ENCODE measurements around the gene GPR173.

The GPR173 gene

GRCh38 chrX:53005327-53005726, 43.3 kb upstream of the GPR173 start:
- no peak for TF ChIP-seq CTCF (IDR thresholded peaks at IDR 0.05; ENCODE audit: extremely low read depth, insufficient read depth, missing control alignments)
- no peak for DNase-seq (ENCODE audit: low spot score)
- in situ Hi-C loops (cut with MboI; ENCODE audit: low pct_unique_long_range_greater_than_20kb, low sequenced_read_pairs, unreplicated experiment), result no loop called here

- DNase-seq (ENCODE audit: low spot score), result no peak
- TF ChIP-seq CTCF (IDR thresholded peaks at IDR 0.05; ENCODE audit: extremely low read depth, insufficient read depth, missing control alignments), result no peak
- in situ Hi-C loops (cut with MboI; ENCODE audit: low pct_unique_long_range_greater_than_20kb, low sequenced_read_pairs, unreplicated experiment), result no loop called here
Measured at GRCh38 chrX:53009032-53009431, 39.6 kb upstream of the GPR173 start.

GRCh38 chrX:53013291-53013690, 35.3 kb upstream of the GPR173 start:
- DNase-seq (ENCODE audit: low spot score), result no peak
- TF ChIP-seq CTCF (IDR thresholded peaks at IDR 0.05; ENCODE audit: extremely low read depth, insufficient read depth, missing control alignments), result no peak
- in situ Hi-C loops (cut with MboI; ENCODE audit: low pct_unique_long_range_greater_than_20kb, low sequenced_read_pairs, unreplicated experiment), result no loop called here

GRCh38 chrX:53018627-53019026, 30.0 kb upstream of the GPR173 start:
- in situ Hi-C loops (cut with MboI; ENCODE audit: low pct_unique_long_range_greater_than_20kb, low sequenced_read_pairs, unreplicated experiment), result no loop called here
- TF ChIP-seq CTCF (IDR thresholded peaks at IDR 0.05; ENCODE audit: extremely low read depth, insufficient read depth, missing control alignments), result no peak
- no peak for DNase-seq (ENCODE audit: low spot score)

GRCh38 chrX:53022381-53022780, 26.2 kb upstream of the GPR173 start:
- no peak for DNase-seq (ENCODE audit: low spot score)
- in situ Hi-C loops (cut with MboI; ENCODE audit: low pct_unique_long_range_greater_than_20kb, low sequenced_read_pairs, unreplicated experiment), result no loop called here
- no peak for TF ChIP-seq CTCF (IDR thresholded peaks at IDR 0.05; ENCODE audit: extremely low read depth, insufficient read depth, missing control alignments)

GRCh38 chrX:53028678-53029077, 19.9 kb upstream of the GPR173 start:
- in situ Hi-C loops (cut with MboI; ENCODE audit: low pct_unique_long_range_greater_than_20kb, low sequenced_read_pairs, unreplicated experiment), result no loop called here
- TF ChIP-seq CTCF (IDR thresholded peaks at IDR 0.05; ENCODE audit: extremely low read depth, insufficient read depth, missing control alignments), result no peak
- DNase-seq (ENCODE audit: low spot score), result no peak

GRCh38 chrX:53031380-53031779, 17.2 kb upstream of the GPR173 start:
- no peak for TF ChIP-seq CTCF (IDR thresholded peaks at IDR 0.05; ENCODE audit: extremely low read depth, insufficient read depth, missing control alignments)
- DNase-seq (ENCODE audit: low spot score), result no peak
- in situ Hi-C loops (cut with MboI; ENCODE audit: low pct_unique_long_range_greater_than_20kb, low sequenced_read_pairs, unreplicated experiment), result no loop called here

Measured in GM13977 (cell line).